Measurements from ENCODE around the gene FBH1.
"Not testable (repeated sequence)": the region's sequence is repeated elsewhere in the genome, so short reads cannot be mapped to it uniquely, and the experiment has no call there.

The FBH1 gene

GRCh38 chr10:5942001-5942400, 52.0 kb downstream of the FBH1 start:
- no peak for DNase-seq (ENCODE audit: low spot score)

DNA sequence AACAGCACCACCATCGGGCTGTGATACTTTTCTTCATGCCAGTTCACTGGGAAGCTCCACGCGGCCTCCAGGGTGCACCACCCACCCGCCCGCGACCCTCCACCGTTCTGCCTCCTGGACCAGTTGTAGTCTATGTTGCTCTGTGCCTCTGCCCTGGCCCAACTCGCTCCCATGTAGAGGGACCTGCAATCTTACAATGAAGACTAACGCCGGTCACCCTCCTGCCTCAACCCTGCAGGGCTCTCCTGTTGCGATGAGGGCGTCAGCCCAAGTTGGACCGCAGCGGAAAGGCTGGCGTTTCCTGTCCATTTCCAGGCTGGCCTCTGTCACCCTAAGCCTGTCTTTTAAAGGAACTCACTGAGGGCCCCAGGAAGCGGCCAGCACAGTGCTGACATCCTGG, 52.4 kb downstream of the FBH1 start:
- DNase-seq (ENCODE audit: low spot score) = no peak

DNA sequence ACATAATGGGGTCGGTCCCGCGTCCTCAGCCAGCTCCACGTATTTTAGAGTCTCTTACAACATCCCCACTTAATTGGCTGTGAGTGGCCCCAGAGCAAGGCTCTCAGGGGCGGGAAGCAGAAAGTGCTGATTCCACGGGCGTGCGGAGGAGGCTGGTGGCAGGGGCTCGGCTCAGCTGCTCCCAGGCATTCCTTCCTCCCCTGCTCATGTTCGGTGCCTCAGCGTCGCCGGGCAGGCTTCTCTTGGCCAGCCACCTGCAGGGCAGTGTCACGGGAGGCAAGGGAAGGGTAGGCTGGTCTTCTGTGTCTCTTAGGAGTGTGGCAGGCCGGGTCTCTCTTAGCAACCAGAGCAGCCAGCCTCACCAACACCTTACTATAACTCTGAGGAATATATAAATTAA, 53.5 kb downstream of the FBH1 start:
- DNase-seq (ENCODE audit: low spot score) = no peak

GRCh38 chr10:5944389-5945189, 54.5 kb downstream of the FBH1 start:
- DNase-seq (ENCODE audit: low spot score) = peak; percentile 52

DNA sequence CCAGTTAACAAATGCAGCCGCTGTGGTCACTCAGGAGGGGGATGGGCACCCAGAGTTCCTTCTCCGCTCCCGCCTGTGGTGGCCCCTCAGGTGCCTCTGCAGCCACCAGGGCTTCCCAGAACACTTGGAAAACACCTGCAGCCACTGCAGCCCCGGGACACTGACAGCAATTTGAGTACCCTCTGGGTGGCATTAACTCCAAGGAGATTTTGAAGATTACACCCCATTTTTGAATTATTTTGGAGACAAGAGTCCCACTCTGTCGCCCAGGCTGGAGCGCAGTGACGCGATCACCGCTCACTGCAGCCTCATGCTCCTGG, 55.1 kb downstream of the FBH1 start:
- DNase-seq (ENCODE audit: low spot score) = no peak

GRCh38 chr10:5945561-5946418, 55.7 kb downstream of the FBH1 start:
- DNase-seq (ENCODE audit: low spot score) = no peak

- DNase-seq (ENCODE audit: low spot score) = not testable (repeated sequence)
Measured at GRCh38 chr10:5946419-5946775, 56.4 kb downstream of the FBH1 start.

GRCh38 chr10:5946786-5947185, 56.7 kb downstream of the FBH1 start:
- no peak for DNase-seq (ENCODE audit: low spot score)

DNA sequence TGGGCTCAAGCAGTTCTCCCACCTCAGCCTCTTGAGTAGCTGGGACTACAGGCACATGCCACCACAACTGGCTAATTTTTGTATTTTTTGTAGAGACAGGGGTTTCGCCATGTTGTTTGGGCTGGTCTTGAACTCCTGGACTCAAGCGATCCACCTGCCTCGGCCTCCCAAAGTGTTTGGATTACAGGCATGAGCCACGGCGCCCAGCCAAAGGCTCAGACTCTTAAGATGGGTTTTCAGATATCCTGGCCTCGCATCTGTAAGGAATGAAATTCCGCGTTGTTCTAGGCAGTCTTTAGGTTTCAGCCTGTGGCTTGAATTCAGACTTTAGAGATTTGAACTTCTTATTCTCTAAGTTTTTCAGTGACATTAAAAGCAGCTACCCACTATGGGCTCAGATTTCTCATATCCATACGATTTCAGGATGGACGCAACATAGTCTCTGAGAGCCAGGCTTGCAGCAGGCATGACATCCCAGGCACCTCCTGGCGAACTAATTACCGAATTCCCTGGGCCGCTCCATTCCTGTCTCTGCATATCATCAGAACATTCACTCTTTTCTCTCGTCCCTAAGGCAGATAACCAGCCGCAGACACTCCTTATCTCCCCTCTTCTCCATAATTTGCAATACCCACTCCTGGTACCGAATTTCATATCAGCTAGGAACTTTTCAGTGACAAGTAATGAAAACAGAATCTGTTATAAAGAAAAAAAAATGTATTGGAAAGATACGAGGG, 57.6 kb downstream of the FBH1 start:
- DNase-seq (ENCODE audit: low spot score) = no peak

- no peak for DNase-seq (ENCODE audit: low spot score)
Measured at GRCh38 chr10:5948208-5948585, 58.2 kb downstream of the FBH1 start.

DNA sequence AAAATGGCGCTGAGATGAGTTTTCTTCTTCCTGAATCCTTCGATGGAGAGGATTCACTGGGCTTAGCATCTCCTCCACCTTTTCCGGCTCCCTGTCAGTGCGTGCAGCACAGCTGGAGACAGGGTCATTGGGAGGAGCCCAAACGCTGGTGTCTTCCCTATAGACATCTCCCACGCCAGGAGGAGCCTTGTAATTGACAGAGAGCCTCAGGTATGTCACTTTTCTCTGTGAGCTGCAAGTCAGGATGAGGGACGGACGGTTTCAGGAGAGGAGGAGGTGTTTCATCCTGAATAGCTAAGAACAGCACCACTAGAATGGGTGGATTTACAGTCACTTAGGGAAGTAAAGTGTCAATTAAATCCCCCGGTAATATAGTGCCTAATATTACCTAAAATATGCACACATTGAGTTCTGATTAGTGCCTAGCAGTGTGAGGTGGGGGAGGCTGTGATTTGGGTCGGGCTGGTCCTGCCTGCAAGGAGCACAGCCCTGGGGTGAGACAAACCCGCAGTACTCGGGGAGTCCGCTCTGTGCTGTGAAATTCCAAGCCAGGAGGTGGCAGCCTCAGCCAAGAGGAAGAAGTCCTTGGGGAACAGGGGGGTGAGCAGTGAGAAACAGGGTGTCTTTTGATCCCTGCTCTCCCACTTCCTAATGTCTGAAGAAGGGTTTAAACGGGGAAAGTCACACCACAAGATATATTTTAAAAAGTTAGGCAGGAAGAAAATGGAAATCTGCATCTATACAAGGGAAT, 59.1 kb downstream of the FBH1 start:
- peak; percentile 46 for DNase-seq (ENCODE audit: low spot score)

DNA sequence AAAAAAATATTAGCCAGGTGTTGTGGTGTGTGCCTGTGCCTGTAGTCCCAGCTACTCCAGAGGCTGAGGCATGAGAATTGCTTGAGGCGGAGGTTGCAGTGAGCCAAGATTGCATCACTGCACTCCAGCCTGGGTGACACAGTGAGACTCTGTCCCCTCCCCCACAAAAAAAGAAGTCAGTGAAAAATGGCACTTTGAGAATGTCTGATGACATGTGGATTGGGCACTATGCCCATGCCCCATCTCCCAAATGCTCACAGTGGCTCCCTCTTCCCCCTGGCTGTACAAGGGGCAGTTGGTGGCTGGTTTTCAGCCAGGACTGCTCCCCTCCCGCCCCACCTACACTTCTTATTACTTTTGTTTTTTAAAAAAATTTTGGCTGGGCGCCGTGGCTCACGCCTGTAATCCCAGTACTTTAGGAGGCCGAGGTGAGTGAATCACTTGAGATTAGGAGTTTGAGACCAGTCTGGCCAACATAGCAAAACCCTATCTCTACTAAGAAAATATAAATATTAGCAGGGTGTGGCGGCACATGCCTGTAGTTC, 61.2 kb downstream of the FBH1 start:
- no peak for DNase-seq (ENCODE audit: low spot score)

DNA sequence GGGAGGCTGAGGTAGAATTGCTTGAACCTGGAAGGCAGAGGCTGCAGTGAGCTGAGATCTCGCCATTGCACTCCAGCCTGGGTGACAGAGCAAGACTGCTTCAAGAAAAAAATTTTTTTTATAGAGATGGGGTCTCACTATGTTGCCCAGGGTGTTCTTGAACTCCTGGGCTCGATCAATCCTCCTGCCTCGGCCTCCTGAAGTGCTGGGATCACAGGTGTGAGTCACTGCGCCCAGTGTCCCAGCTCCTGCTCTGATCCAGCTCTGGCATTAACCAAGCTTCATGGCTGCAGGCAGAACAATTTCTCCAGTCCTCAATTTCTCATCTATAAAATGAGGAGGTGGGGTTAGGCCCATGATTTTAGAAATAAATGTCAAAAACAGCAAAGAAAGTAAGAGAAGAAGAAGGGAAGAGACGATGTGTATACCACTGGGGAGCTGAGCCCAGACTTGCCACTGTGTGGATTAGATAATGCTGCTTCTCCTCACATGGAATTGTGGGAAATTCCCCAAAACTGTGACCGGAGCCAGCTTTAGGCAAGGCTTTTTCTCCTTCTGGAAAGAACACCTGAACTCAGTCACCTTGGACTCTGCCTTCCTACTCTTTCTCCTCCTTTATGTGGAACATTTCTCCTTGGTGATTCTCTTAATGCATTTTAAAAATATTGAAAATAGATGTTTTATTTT, 61.8 kb downstream of the FBH1 start:
- DNase-seq (ENCODE audit: low spot score) = no peak

- no peak for DNase-seq (ENCODE audit: low spot score)
Measured at GRCh38 chr10:5952731-5953385, 62.8 kb downstream of the FBH1 start.

DNA sequence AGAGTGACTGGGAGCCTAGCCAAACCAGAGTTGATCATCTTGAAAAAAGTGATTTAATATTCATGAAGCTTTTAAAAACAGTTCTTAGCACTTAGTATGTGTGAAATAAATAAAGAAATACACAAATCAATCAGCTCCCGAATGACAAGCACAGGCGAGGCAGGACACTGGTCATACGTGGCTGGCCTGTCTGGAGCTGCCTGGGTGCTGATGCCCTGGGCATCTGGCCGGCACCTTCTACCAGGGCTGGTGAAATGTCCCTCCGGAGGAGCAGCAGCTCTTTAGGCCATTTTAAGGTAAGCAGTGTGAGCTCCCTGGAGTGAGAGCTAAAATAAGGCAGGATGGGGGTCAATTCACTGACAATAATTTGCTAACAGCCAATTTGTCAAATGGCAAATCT, 63.6 kb downstream of the FBH1 start:
- DNase-seq (ENCODE audit: low spot score) = no peak

- no peak for DNase-seq (ENCODE audit: low spot score)
Measured at GRCh38 chr10:5956146-5956936, 66.3 kb downstream of the FBH1 start.

DNA sequence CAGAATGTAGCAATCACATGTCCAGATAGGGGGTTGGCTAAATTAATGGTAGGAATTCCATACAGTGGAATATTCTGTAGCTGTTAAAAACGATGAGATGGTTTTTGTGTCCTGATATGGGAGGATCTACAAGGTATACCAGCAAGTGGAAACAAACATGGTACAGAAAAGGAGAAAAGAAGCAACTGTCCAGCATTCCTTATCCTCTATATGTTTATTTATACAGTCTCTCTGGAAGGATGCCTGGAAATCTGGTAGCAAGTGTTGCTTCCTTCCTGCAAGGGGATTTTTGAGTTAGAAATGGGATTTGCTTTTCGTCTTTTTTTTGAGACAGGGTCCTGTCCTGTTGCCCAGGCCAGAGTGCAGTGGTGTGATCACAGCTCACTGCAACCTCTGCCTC, 68.0 kb downstream of the FBH1 start:
- no peak for DNase-seq (ENCODE audit: low spot score)

DNA sequence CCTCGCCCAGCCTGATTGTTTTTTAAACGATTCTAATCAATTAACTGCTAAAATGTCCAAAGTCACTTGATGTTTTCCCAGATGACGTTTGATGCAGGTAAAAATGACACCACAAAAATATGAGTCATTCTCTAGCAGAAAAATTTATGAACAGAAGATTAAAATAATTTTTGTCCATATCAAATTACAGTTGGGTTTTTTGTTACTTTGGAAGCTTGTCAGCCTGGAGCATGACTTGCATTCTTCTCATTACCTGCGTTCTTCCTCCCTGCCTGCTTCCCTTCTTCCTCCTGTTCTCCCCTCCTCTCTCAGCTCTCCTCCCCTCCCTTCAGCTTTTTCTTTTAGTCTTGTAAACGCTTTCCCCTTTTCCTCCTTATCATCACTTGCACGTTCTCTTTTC, 68.6 kb downstream of the FBH1 start:
- no peak for DNase-seq (ENCODE audit: low spot score)

DNA sequence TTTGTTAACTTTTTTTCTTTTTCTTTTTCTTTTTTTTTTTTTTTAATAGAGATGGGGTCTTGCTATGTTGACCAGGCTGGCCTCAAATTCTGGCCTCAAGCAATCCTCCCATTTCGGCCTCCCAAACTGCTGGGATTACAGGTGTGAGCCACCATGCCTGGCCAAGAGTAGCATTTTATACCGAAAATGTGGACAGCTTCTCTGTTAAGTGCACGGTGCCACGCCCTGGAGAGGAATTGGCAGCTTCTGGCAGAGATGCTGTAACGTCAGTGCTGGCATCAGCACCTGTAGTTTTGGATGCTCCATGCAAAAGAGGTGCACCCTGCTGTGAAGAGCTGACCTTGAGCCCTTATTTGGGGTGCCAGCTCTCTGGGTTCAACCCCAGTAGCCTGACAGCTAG, 69.1 kb downstream of the FBH1 start:
- no peak for DNase-seq (ENCODE audit: low spot score)

- DNase-seq (ENCODE audit: low spot score) = no peak
Measured at GRCh38 chr10:5959581-5960069, 69.6 kb downstream of the FBH1 start.
